T47D (cell line): ENCODE data around the gene KLK7.
"Not testable (repeated sequence)": the region's sequence is repeated elsewhere in the genome, so short reads cannot be mapped to it uniquely, and the experiment has no call there.

Experiments
- DNase-seq, 2 experiments: peaks; one replicate each; pipeline versions ENCODE4 v3.0.0 to v3.0.0-alpha.2; 2011 to 2012; ENCODE audit warnings: low read depth in 1 of 2, low spot score in 1 of 2
- JUND ChIP-seq: IDR thresholded peaks from 2 replicates; pipeline ENCODE4 v1.6.1; 2012; ENCODE audit warnings: low read depth
- in situ Hi-C: cut with HindIII; loops from 2 replicates; pipeline ENCODE4 v1.10.0; 2016; ENCODE audit warnings: low sequenced_read_pairs, low pct_unique_long_range_greater_than_20kb

KLK7 gene

GRCh38 chr19:50980208-50980607, 3.5 kb downstream of the KLK7 start:
- TF ChIP-seq JUND = no peak
- in situ Hi-C loops = no loop called here
- DNase-seq = no peak

- no peak for TF ChIP-seq JUND
- in situ Hi-C loops = no loop called here
- no peak for DNase-seq
Observed at GRCh38 chr19:50979758-50980157, 4.0 kb downstream of the KLK7 start.

GRCh38 chr19:50978772-50979390, 4.8 kb downstream of the KLK7 start:
- TF ChIP-seq JUND = no peak
- no peak for DNase-seq
- in situ Hi-C loops = no loop called here

- TF ChIP-seq JUND = no peak
- in situ Hi-C loops = no loop called here
- no peak for DNase-seq
Observed at GRCh38 chr19:50977626-50978025, 6.1 kb downstream of the KLK7 start.

- peak in 1 of 2 experiments; percentile 43 for DNase-seq
- no peak for TF ChIP-seq JUND
- in situ Hi-C loops = no loop called here
Observed at GRCh38 chr19:50975766-50976165, 8.0 kb downstream of the KLK7 start.

- TF ChIP-seq JUND = no peak
- in situ Hi-C loops = no loop called here
- DNase-seq = no peak
Observed at GRCh38 chr19:50974702-50975556, 8.8 kb downstream of the KLK7 start.

- no peak for DNase-seq
- no peak for TF ChIP-seq JUND
- in situ Hi-C loops = no loop called here
Observed at GRCh38 chr19:50972795-50973376, 10.8 kb downstream of the KLK7 start.

GRCh38 chr19:50969810-50970209, 13.9 kb downstream of the KLK7 start:
- DNase-seq, in situ Hi-C loops: not testable (repeated sequence)

GRCh38 chr19:50969413-50969760, 14.3 kb downstream of the KLK7 start, which contains the start of gene KLK6:
Gene KLK6 (minus strand): TSS chr19:50969591. CDS start chr19:50968104, 1,487 bp downstream.
- no peak for DNase-seq
- TF ChIP-seq JUND = no peak
- in situ Hi-C loops = no loop called here

GRCh38 chr19:50968716-50969412, 14.9 kb downstream of the KLK7 start:
- no peak for DNase-seq
- in situ Hi-C loops = no loop called here
- no peak for TF ChIP-seq JUND

- in situ Hi-C loops = no loop called here
- no peak for TF ChIP-seq JUND
- DNase-seq = no peak
Observed at GRCh38 chr19:50967929-50968715, 15.6 kb downstream of the KLK7 start.

GRCh38 chr19:50964266-50964665, 19.5 kb downstream of the KLK7 start:
- in situ Hi-C loops = no loop called here
- no peak for TF ChIP-seq JUND
- no peak for DNase-seq

GRCh38 chr19:50963381-50963780, 20.3 kb downstream of the KLK7 start:
- in situ Hi-C loops = no loop called here
- no peak for DNase-seq

More at GRCh38 chr19:50963381-50963780, 20.3 kb downstream of the KLK7 start:
- TF ChIP-seq JUND = no peak
